GM23248 (cell line): ENCODE measurements around the gene NDUFAF5. TPM values are rescaled to one million over a fixed set of nuclear protein-coding genes. Genes with fewer than 3 reads are reported as not detected.

Source experiments
- DNase-seq: peaks from one replicate; pipeline ENCODE4 v3.0.0-alpha.2; 2015
- H2AFZ ChIP-seq: fragments of 200-600 bp; sonication (generic); 2 replicates; pipeline ENCODE4 v1.6.1; 2016; ENCODE audit warnings: antibody characterized with exemption
- H3F3A ChIP-seq: fragments of 200-600 bp; sonication (generic); 2 replicates; pipeline ENCODE4 v1.6.1; 2016; ENCODE audit warnings: mild to moderate bottlenecking, antibody characterized with exemption, mixed run types; ENCODE audit not compliant: insufficient read depth
- H3K27ac ChIP-seq: fragments of 200-600 bp; sonication (generic); 2 replicates; pipeline ENCODE4 v1.5.1; 2016; ENCODE audit warnings: mild to moderate bottlenecking
- H3K27me3 ChIP-seq: fragments of 200-600 bp; sonication (generic); replicated peaks from 2 replicates; pipeline ENCODE4 v1.6.1; 2016; ENCODE audit warnings: mild to moderate bottlenecking; ENCODE audit not compliant: insufficient read depth
- H3K36me3 ChIP-seq: fragments of 200-600 bp; sonication (generic); 2 replicates; pipeline ENCODE4 v1.6.1; 2016; ENCODE audit warnings: low read depth, mild to moderate bottlenecking
- H3K4me1 ChIP-seq: fragments of 200-600 bp; sonication (generic); 2 replicates; pipeline ENCODE4 v1.6.1; 2016; ENCODE audit warnings: mild to moderate bottlenecking; ENCODE audit not compliant: insufficient read depth
- H3K4me2 ChIP-seq: fragments of 200-600 bp; sonication (generic); one replicate; pipeline ENCODE4 v1.6.1; 2016; ENCODE audit warnings: mild to moderate bottlenecking; ENCODE audit not compliant: unreplicated experiment
- H3K4me3 ChIP-seq: fragments of 200-600 bp; sonication (generic); 2 replicates; pipeline ENCODE4 v1.5.1; 2016; ENCODE audit warnings: mild to moderate bottlenecking
- H3K79me2 ChIP-seq: fragments of 200-600 bp; sonication (generic); 2 replicates; pipeline ENCODE4 v1.6.1; 2016; ENCODE audit warnings: mild to moderate bottlenecking; ENCODE audit not compliant: insufficient read depth
- H3K9ac ChIP-seq: fragments of 200-600 bp; sonication (generic); 2 replicates; pipeline ENCODE4 v1.6.1; 2016; ENCODE audit warnings: mild to moderate bottlenecking
- H3K9me2 ChIP-seq: fragments of 200-600 bp; sonication (generic); 2 replicates; pipeline ENCODE4 v1.6.1; 2016; ENCODE audit warnings: mixed run types, mild to moderate bottlenecking, moderate library complexity; ENCODE audit not compliant: insufficient read depth
- H3K9me3 ChIP-seq: fragments of 200-600 bp; sonication (generic); one replicate; pipeline ENCODE4 v1.6.1; 2017; ENCODE audit warnings: low read depth
- H4K20me1 ChIP-seq: fragments of 200-600 bp; sonication (generic); 2 replicates; pipeline ENCODE4 v1.6.0; 2016; ENCODE audit not compliant: insufficient read depth
- EZH2 ChIP-seq: fragments of 200-600 bp; sonication (generic); IDR thresholded peaks from 2 replicates; pipeline ENCODE4 v1.6.1; 2018; ENCODE audit warnings: antibody characterized with exemption, mild to moderate bottlenecking; ENCODE audit not compliant: insufficient read depth, poor library complexity, severe bottlenecking
- EZH2phosphoT487 ChIP-seq: fragments of 200-600 bp; sonication (generic); IDR thresholded peaks from 2 replicates; pipeline ENCODE4 v1.6.1; 2018; ENCODE audit warnings: antibody characterized with exemption, moderate library complexity, mild to moderate bottlenecking, low read depth; ENCODE audit not compliant: insufficient read depth
- WGBS, 2 experiments: methylation state at CpG; one replicate each; pipeline ENCODE4 v1.1.6; 2015 to 2017; ENCODE audit warnings: low lambda C conversion rate in 2 of 2, low coverage in 1 of 2; ENCODE audit errors: missing lambda C conversion rate in 2 of 2; 5-methylcytosine and 5-hydroxymethylcytosine counted together
- in situ Hi-C: fragments of 300-500 bp; cut with MboI; formaldehyde crosslinking; loops from 2 replicates; pipeline ENCODE4 v1.15.0; 2020
- polyA plus RNA-seq: library from polyadenylated mRNA; unstranded; fragments of >200 nt; fragmentation: Nextera tagmentation; extraction: Ambion mirVana; gene quantifications from 2 replicates; pipeline ENCODE4 v1.2.1, GENCODE V29; 2016
- total RNA-seq: library from RNA; depleted of rRNA; stranded (reverse); fragments of >200 nt; shearing (Covaris generic); gene quantifications from 2 replicates; pipeline ENCODE4 v1.2.3, GENCODE V29; 2014; rRNA removed

The NDUFAF5 gene
- total and polyA plus RNA-seq, 2 experiments from 2014 or later = 5.3 to 16.2 TPM

DNA sequence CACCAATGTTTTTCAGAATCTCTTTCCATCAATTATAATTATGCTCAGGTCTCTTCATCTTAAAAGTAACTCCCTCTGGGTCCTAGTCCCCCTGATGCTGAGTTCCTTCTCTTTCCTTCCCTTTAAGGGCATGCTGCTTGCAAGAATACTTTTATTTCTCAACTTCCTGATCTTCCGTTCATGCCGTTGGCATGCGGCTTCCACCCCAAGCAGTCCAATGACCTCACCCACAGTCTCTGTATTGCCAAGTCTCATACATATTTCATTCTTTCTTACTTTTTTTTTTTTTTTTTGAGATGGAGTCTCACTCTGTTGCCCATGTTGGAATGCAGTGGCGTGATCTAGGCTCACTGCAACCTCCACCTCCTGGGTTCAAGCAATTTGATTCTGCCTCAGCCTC is 83.5 kb downstream of the NDUFAF5 start:
- Histone ChIP-seq H3K4me1 (peaks cover 52% of the 10 kb centered on the region), H3K4me3 (no peak overlapping the region), H3K36me3 (no peaks in the 10 kb centered on the region), H3K27me3 (no peaks in the 10 kb centered on the region), H3K79me2 (no peaks in the 10 kb centered on the region), H3K9ac (no peak overlapping the region), H3K9me3 (no peaks in the 10 kb centered on the region), H3F3A (peaks cover 43% of the 10 kb centered on the region), H4K20me1 (no peaks in the 10 kb centered on the region), H3K27ac (peak overlapping the region; percentile 52), H3K9me2 (no peaks in the 10 kb centered on the region), H2AFZ (0 out of 2 replicates have a peak overlapping the region, but pooled peaks have one; percentile 36), H3K4me2 (peak overlapping the region; percentile 51)
- peak; percentile 94 for DNase-seq
- no peak for TF ChIP-seq EZH2
- TF ChIP-seq EZH2phosphoT487 = no peak
- 4 to 6% methylated on average over 4 of the region's 4 CpGs for WGBS, 2 experiments
- in situ Hi-C loops = no loop called here

- Histone ChIP-seq H3K4me1 (peaks cover 34% of the 10 kb centered on the region), H3K4me3 (no peak overlapping the region), H2AFZ (no peak overlapping the region), H3K79me2 (no peaks in the 10 kb centered on the region), H3K27me3 (no peaks in the 10 kb centered on the region), H3K36me3 (no peaks in the 10 kb centered on the region), H3F3A (peaks cover 30% of the 10 kb centered on the region), H3K9ac (no peak overlapping the region), H3K4me2 (no peak overlapping the region), H3K9me2 (no peaks in the 10 kb centered on the region), H4K20me1 (no peaks in the 10 kb centered on the region), H3K9me3 (no peaks in the 10 kb centered on the region), H3K27ac (no peak overlapping the region)
- 82 to 84% methylated on average over 4 of the region's 4 CpGs for WGBS, 2 experiments
- in situ Hi-C loops = no loop called here
- no peak for DNase-seq
- TF ChIP-seq EZH2 = no peak
- no peak for TF ChIP-seq EZH2phosphoT487
Observed at GRCh38 chr20:13870170-13870748, 85.4 kb downstream of the NDUFAF5 start.

Other genes with a start within 250 kb of the NDUFAF5 start
- 7.6 and 9.5 TPM in 2 replicates for gene TASP1, start 146.1 kb upstream of the NDUFAF5 start, total RNA-seq
- 7.9 and 8.4 TPM in 2 replicates for gene TASP1, start 146.1 kb upstream of the NDUFAF5 start, polyA plus RNA-seq
- 8.3 and 16.8 TPM in 2 replicates for gene ESF1, start 109 bp upstream of the NDUFAF5 start, total RNA-seq
- gene ESF1, start 109 bp upstream of the NDUFAF5 start, polyA plus RNA-seq = 7.7 and 7.9 TPM in 2 replicates
- gene SEL1L2, start 205.6 kb downstream of the NDUFAF5 start, total RNA-seq = not detected in 2 replicates
- 0.73 TPM in 1 of 2 replicates, not detected in the other for gene SEL1L2, start 205.6 kb downstream of the NDUFAF5 start, polyA plus RNA-seq
- 1.1 and 3.3 TPM in 2 replicates for gene MACROD2, start 210.5 kb downstream of the NDUFAF5 start, total RNA-seq
- 2.2 and 3.1 TPM in 2 replicates for gene MACROD2, start 210.5 kb downstream of the NDUFAF5 start, polyA plus RNA-seq